GM15510 (cell line): ENCODE data around the gene ICA1L.

Experiments used
- POLR2A ChIP-seq: IDR thresholded peaks from 3 replicates; pipeline ENCODE4 v1.6.1; 2011; ENCODE audit warnings: borderline replicate concordance; ENCODE audit not compliant: insufficient read length; ENCODE audit errors: extremely low read depth

The ICA1L gene

GRCh38 chr2:202814226-202814625 lies 57.3 kb downstream of the ICA1L start:
- no peak for TF ChIP-seq POLR2A

GRCh38 chr2:202813387-202813786 lies 58.2 kb downstream of the ICA1L start:
- no peak for TF ChIP-seq POLR2A

GRCh38 chr2:202808754-202809153 lies 62.8 kb downstream of the ICA1L start:
- TF ChIP-seq POLR2A: no peak

GRCh38 chr2:202797944-202798343 lies 73.6 kb downstream of the ICA1L start:
- TF ChIP-seq POLR2A: no peak

- TF ChIP-seq POLR2A: no peak
Measured at GRCh38 chr2:202790676-202791075, 80.9 kb downstream of the ICA1L start.

GRCh38 chr2:202786842-202787241 lies 84.7 kb downstream of the ICA1L start:
- TF ChIP-seq POLR2A: no peak

GRCh38 chr2:202782940-202783558 lies 88.5 kb downstream of the ICA1L start:
- no peak for TF ChIP-seq POLR2A

- TF ChIP-seq POLR2A: no peak
Measured at GRCh38 chr2:202780514-202781021, 91.0 kb downstream of the ICA1L start.

- TF ChIP-seq POLR2A: no peak
Measured at GRCh38 chr2:202778217-202778616, 93.3 kb downstream of the ICA1L start.

GRCh38 chr2:202774104-202774503 lies 97.5 kb downstream of the ICA1L start:
- no peak for TF ChIP-seq POLR2A

- no peak for TF ChIP-seq POLR2A
Measured at GRCh38 chr2:202773301-202773973, 98.1 kb downstream of the ICA1L start.

- TF ChIP-seq POLR2A: no peak
Measured at GRCh38 chr2:202771741-202772460, 99.7 kb downstream of the ICA1L start.

GRCh38 chr2:202771336-202771735 lies 100.2 kb downstream of the ICA1L start:
- no peak for TF ChIP-seq POLR2A

- no peak for TF ChIP-seq POLR2A
Measured at GRCh38 chr2:202769201-202769600, 102.4 kb downstream of the ICA1L start.

- no peak for TF ChIP-seq POLR2A
Measured at GRCh38 chr2:202768273-202768672, 103.3 kb downstream of the ICA1L start.
